HCT116 (cell line): Measurements from ENCODE around the gene SAMD4A. TPM values are rescaled to one million over a fixed set of nuclear protein-coding genes. Genes with fewer than 3 reads are reported as not detected.

Experiments
- ATAC-seq: fragments of 200-7000 bp; cut with Tn5 transposase; 2 replicates; pipeline ENCODE4 v1.9.1; 2020; ENCODE audit warnings: mild to moderate bottlenecking, moderate library complexity
- BruUV-seq: library from RNA; stranded (reverse); fragments of 400-500 nt; replicated peaks from 2 replicates; lab custom pipeline; 2021; lab: Mats Ljungman, UMichigan
- CTCF ChIA-PET: fragments of 300-600 bp; sonication (Branson Sonifier 250); formaldehyde crosslinking; loops from one replicate; lab custom pipeline; 2021; ENCODE audit warnings: antibody characterized with exemption; lab: Charles Lee
- POLR2A ChIA-PET: fragments of 300-600, 350-600 bp; sonication (Branson Sonifier 250); formaldehyde crosslinking; loops from one replicate; lab custom pipeline; 2021; ENCODE audit warnings: antibody characterized with exemption; lab: Charles Lee
- RAD21 ChIA-PET, 2 experiments: fragments of 300-600 bp; sonication (Branson Sonifier 250); formaldehyde crosslinking; loops; one replicate each; lab custom pipeline; 2023; ENCODE audit warnings: low total read pairs in 2 of 2; ENCODE audit not compliant: uncharacterized antibody in 2 of 2, unreplicated experiment in 2 of 2, low non-redundant PET in 1 of 2; lab: Charles Lee
- DNase-seq: peaks from one replicate; pipeline ENCODE4 v3.0.0-alpha.2; 2010; ENCODE audit warnings: low read depth, low spot score
- H2AFZ ChIP-seq: fragments of 200-600 bp; shearing (Covaris generic), sonication (generic); 2 replicates; pipeline ENCODE4 v1.6.1; 2017; ENCODE audit warnings: low read depth, mixed run types, mixed read lengths, antibody characterized with exemption, low read length; ENCODE audit not compliant: poor library complexity, severe bottlenecking
- H3K27ac ChIP-seq: 2 replicates; pipeline ENCODE4 v1.5.1; 2012; ENCODE audit warnings: low read depth, low read length
- H3K27me3 ChIP-seq: fragments of 200-600 bp; sonication (generic); 2 replicates; pipeline ENCODE4 v1.6.1; 2016; ENCODE audit warnings: mixed run types, low read length, mixed read lengths; ENCODE audit not compliant: insufficient read depth
- H3K36me3 ChIP-seq, 2 experiments: fragments of 200-500 bp in 1 of 2; fragments of 200-600 bp in 1 of 2; sonication (Bioruptor generic) in 1 of 2; sonication (generic) in 1 of 2; 2 replicates each; pipeline versions ENCODE4 v1.5.1 to v1.6.1; 2014 to 2016; ENCODE audit warnings: low read length in 2 of 2, inconsistent platforms in 1 of 2, mixed read lengths in 1 of 2, mixed run types in 1 of 2; ENCODE audit not compliant: insufficient read depth in 2 of 2, control insufficient read depth in 1 of 2
- H3K4me1 ChIP-seq, 2 experiments: fragments of 200-600 bp in 1 of 2; sonication (generic) in 1 of 2; 2 replicates each; pipeline versions ENCODE4 v1.5.1 to v1.6.1; 2012 to 2017; ENCODE audit warnings: low read length in 2 of 2, inconsistent platforms in 1 of 2, mild to moderate bottlenecking in 1 of 2, mixed read lengths in 1 of 2, mixed run types in 1 of 2, moderate library complexity in 1 of 2; ENCODE audit not compliant: insufficient read depth in 2 of 2, control insufficient read depth in 1 of 2
- H3K4me2 ChIP-seq: fragments of 200-600 bp; sonication (generic); 2 replicates; pipeline ENCODE4 v1.6.1; 2017; ENCODE audit warnings: mixed run types, low read length, mixed read lengths
- H3K4me3 ChIP-seq, 2 experiments: fragments of 200-600 bp in 1 of 2; sonication (generic) in 1 of 2; replicated peaks in 1 of 2; 2 replicates each; pipeline ENCODE4 v1.5.1; 2011 to 2016; ENCODE audit warnings: low read length in 2 of 2, control low read depth in 1 of 2, low read depth in 1 of 2, mild to moderate bottlenecking in 1 of 2, mixed read lengths in 1 of 2, mixed run types in 1 of 2
- H3K79me2 ChIP-seq: fragments of 200-600 bp; sonication (generic); 2 replicates; pipeline ENCODE4 v1.6.1; 2017; ENCODE audit warnings: mild to moderate bottlenecking, mixed run types, low read length, moderate library complexity, mixed read lengths; ENCODE audit not compliant: insufficient read depth
- H3K9ac ChIP-seq: fragments of 200-600 bp; sonication (generic); 2 replicates; pipeline ENCODE4 v1.6.1; 2016; ENCODE audit warnings: low read length, mixed read lengths
- H3K9me2 ChIP-seq: fragments of 200-600 bp; sonication (generic), shearing (Covaris generic); 2 replicates; pipeline ENCODE4 v1.6.1; 2017; ENCODE audit warnings: mixed run types, mild to moderate bottlenecking, moderate library complexity; ENCODE audit not compliant: insufficient read depth
- H3K9me3 ChIP-seq, 2 experiments: fragments of 200-500 bp in 1 of 2; fragments of 200-600 bp in 1 of 2; sonication (Bioruptor generic) in 1 of 2; sonication (generic) in 1 of 2; 2 replicates each; pipeline ENCODE4 v1.6.1; 2014 to 2017; ENCODE audit warnings: low read length in 2 of 2, mixed read lengths in 2 of 2, inconsistent platforms in 1 of 2, low read depth in 1 of 2, mild to moderate bottlenecking in 1 of 2, mixed run types in 1 of 2, moderate library complexity in 1 of 2; ENCODE audit not compliant: control insufficient read depth in 1 of 2, insufficient read depth in 1 of 2
- H4K20me1 ChIP-seq: fragments of 200-600 bp; sonication (generic), shearing (Covaris generic); 2 replicates; pipeline ENCODE4 v1.6.1; 2017; ENCODE audit warnings: mixed run types, mild to moderate bottlenecking, moderate library complexity; ENCODE audit not compliant: insufficient read depth
- CBX3 ChIP-seq: IDR thresholded peaks from 2 replicates; pipeline ENCODE4 v1.6.1; 2012; ENCODE audit warnings: low read depth
- CEBPB ChIP-seq: IDR thresholded peaks from 2 replicates; pipeline ENCODE4 v1.6.1; 2012; ENCODE audit warnings: low read depth
- EGR1 ChIP-seq: IDR thresholded peaks from 2 replicates; pipeline ENCODE4 v1.6.1; 2012; ENCODE audit warnings: low read depth
- ELF1 ChIP-seq: IDR thresholded peaks from 2 replicates; pipeline ENCODE4 v1.6.1; 2012; ENCODE audit warnings: low read depth, borderline replicate concordance
- EZH2 ChIP-seq: fragments of 200-600 bp; sonication (generic); IDR thresholded peaks from 2 replicates; pipeline ENCODE4 v1.6.1; 2017; ENCODE audit warnings: antibody characterized with exemption, mixed run types
- FOSL1 ChIP-seq: IDR thresholded peaks from 2 replicates; pipeline ENCODE4 v1.6.1; 2012; ENCODE audit warnings: low read depth
- RAD21 ChIP-seq: IDR thresholded peaks from 2 replicates; pipeline ENCODE4 v1.6.1; 2012; ENCODE audit warnings: low read depth, mild to moderate bottlenecking
- SP1 ChIP-seq: IDR thresholded peaks from 2 replicates; pipeline ENCODE4 v1.6.1; 2012; ENCODE audit warnings: low read depth
- YY1 ChIP-seq: IDR thresholded peaks from 2 replicates; pipeline ENCODE4 v1.6.1; 2011; ENCODE audit warnings: low read length, low read depth, moderate library complexity, mild to moderate bottlenecking; ENCODE audit not compliant: insufficient replicate concordance; ENCODE audit errors: extremely low read depth
- ZFX ChIP-seq: fragments of 450-650 bp; IDR thresholded peaks from 2 replicates; pipeline ENCODE4 v1.6.1; 2017
- intact Hi-C: fragments of 100-400 bp; cut with micrococcal nuclease; formaldehyde crosslinking; loops from 2 replicates; pipeline ENCODE4 v1.10.0; 2022
- total RNA-seq: library from RNA; stranded (reverse); gene quantifications from one replicate; pipeline ENCODE4 v1.2.1, GENCODE V29; 2021; ENCODE audit not compliant: unreplicated experiment
- TF ChIP-seq, protein P1 (sequence below): IDR thresholded peaks from 2 replicates; pipeline ENCODE4 v1.6.1; 2012
- TF ChIP-seq, protein P2 (sequence below), 3 experiments: fragments of 200-600 bp in 1 of 3; sonication (generic) in 1 of 3; IDR thresholded peaks in 2 of 3; conservative IDR thresholded peaks in 1 of 3; 2 replicates each; pipeline ENCODE4 v1.5.1; 2012 to 2017; ENCODE audit warnings: low read depth in 2 of 3, low read length in 2 of 3, antibody characterized with exemption in 1 of 3, borderline replicate concordance in 1 of 3, control low read depth in 1 of 3, mild to moderate bottlenecking in 1 of 3, mixed read lengths in 1 of 3, mixed run types in 1 of 3, moderate library complexity in 1 of 3; ENCODE audit not compliant: insufficient read depth in 1 of 3
- TF ChIP-seq, protein P3 (sequence below): IDR thresholded peaks from 2 replicates; pipeline ENCODE4 v1.6.1; 2012; ENCODE audit warnings: low read depth
- TF ChIP-seq, protein P4 (sequence below): IDR thresholded peaks from 2 replicates; pipeline ENCODE4 v1.6.1; 2012

The SAMD4A gene
- total RNA-seq, 1 experiment from 2014 or later = 9.0 TPM

DNA sequence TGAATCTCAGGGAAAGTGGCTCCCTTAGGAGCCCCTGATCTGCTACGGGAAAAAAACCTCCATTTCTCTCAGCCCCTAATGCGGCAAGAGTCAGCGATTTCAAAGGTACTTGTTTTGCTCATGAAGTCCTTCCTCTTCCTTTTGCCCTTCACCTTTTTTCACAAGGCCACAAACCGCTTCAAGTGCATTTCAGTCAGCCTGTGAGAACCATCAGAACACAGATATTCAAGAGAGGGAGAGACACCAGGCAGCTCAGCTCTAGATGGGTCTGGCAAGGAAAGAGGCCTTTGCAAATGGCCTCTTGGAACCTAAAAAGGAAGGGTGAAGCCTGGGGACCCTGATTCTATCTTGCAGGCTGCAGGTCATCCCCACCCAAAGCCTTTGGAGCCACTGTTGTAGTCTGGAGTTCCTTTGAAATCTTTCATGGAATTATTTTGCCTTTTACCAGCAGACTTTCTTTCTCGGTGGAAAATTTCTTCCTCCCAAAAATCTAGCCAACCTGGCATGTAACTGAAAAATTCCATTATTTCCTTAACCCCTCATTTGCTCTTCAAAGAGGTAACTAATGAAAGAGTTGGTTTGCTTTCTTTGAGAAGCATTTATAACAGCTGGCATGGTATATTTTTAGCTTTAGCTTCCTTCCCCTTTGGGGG lies 145.0 kb downstream of the SAMD4A start:
- H4K20me1 ChIP-seq = no peaks in the 10 kb centered on the region
- no peak overlapping the region for H3K4me3 ChIP-seq
- no peaks in the 10 kb centered on the region for H3K36me3 ChIP-seq
- TF ChIP-seq EGR1 = no peak
- RAD21 ChIA-PET = no interaction called here
- CTCF ChIA-PET = no interaction called here
- no peaks in the 10 kb centered on the region for H3K27me3 ChIP-seq
- ATAC-seq (no peak), DNase-seq (no peak)
- H3K9me2 ChIP-seq = no peaks in the 10 kb centered on the region
- intact Hi-C loops = no loop called here
- H3K9me3 ChIP-seq = no peaks in the 10 kb centered on the region
- no TSS peak for BruUV-seq
- no peak overlapping the region for H3K27ac ChIP-seq
- no peaks in the 10 kb centered on the region for H3K79me2 ChIP-seq
- POLR2A ChIA-PET = no interaction called here
- H3K9ac ChIP-seq = no peak overlapping the region
- no peak overlapping the region for H2AFZ ChIP-seq
- H3K4me1 ChIP-seq = peaks cover 0 to 5% of the 10 kb centered on the region in 2 experiments; a peak in 2 of 4 replicates
- no peak overlapping the region for H3K4me2 ChIP-seq

DNA sequence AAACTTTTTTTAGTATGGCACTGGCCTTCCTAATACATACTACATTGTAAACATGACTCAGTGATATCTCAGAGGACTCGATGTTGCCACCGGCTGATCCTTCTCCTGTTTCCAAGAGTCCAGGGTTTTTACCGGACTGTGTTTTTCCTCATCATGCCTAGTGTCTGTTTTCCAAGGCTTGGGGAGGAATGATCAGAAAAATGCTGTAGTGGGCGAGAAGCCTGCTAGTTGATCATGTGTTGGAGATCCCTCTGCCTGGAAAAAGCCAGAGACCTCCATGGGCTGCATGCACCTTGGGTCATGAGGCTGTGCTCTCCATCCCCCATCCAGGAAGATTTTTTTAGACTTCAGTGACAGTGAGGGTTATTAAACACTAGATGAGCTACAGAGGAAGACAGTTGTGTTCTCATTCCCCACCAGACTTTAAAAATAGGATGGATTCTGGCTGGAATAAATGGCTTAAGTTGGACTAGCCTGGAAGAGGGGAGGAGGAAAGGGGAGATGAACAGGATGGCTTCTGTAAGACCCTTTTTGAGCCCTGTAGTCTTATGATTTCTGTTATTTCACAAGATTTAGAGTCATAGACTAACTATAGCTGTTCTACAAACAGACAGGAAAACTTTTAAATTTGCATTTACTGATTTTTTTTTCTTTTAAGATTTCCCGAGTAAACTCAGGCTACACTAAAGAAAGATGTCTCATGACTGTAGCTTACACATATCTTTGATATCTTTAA lies 145.7 kb downstream of the SAMD4A start:
- Histone ChIP-seq H3K27ac (no peak overlapping the region), H2AFZ (no peak overlapping the region), H3K4me2 (no peak overlapping the region), H3K27me3 (no peaks in the 10 kb centered on the region), H3K4me3 (no peak overlapping the region), H3K9ac (no peak overlapping the region), H3K9me2 (no peaks in the 10 kb centered on the region), H3K4me1 (peaks cover 0 to 5% of the 10 kb centered on the region in 2 experiments; a peak in 2 of 4 replicates), H4K20me1 (no peaks in the 10 kb centered on the region), H3K79me2 (no peaks in the 10 kb centered on the region), H3K36me3 (no peaks in the 10 kb centered on the region), H3K9me3 (no peaks in the 10 kb centered on the region)
- ATAC-seq = no peak
- ChIA-PET POLR2A (no interaction called here), RAD21 (no interaction called here), CTCF (no interaction called here)
- intact Hi-C loops = no loop called here
- BruUV-seq = no TSS peak
- no peak for DNase-seq
- no peak for TF ChIP-seq CEBPB
- no peak for TF ChIP-seq EGR1
- no peak for TF ChIP-seq EZH2
- no peak for TF ChIP-seq YY1
- no peak for TF ChIP-seq FOSL1
- no peak for TF ChIP-seq SP1
- TF ChIP-seq ZFX = no peak
- TF ChIP-seq, protein P1, sequence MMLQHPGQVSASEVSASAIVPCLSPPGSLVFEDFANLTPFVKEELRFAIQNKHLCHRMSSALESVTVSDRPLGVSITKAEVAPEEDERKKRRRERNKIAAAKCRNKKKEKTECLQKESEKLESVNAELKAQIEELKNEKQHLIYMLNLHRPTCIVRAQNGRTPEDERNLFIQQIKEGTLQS = no peak
- TF ChIP-seq RAD21 = no peak
- no peak for TF ChIP-seq CBX3
- TF ChIP-seq, protein P2, sequence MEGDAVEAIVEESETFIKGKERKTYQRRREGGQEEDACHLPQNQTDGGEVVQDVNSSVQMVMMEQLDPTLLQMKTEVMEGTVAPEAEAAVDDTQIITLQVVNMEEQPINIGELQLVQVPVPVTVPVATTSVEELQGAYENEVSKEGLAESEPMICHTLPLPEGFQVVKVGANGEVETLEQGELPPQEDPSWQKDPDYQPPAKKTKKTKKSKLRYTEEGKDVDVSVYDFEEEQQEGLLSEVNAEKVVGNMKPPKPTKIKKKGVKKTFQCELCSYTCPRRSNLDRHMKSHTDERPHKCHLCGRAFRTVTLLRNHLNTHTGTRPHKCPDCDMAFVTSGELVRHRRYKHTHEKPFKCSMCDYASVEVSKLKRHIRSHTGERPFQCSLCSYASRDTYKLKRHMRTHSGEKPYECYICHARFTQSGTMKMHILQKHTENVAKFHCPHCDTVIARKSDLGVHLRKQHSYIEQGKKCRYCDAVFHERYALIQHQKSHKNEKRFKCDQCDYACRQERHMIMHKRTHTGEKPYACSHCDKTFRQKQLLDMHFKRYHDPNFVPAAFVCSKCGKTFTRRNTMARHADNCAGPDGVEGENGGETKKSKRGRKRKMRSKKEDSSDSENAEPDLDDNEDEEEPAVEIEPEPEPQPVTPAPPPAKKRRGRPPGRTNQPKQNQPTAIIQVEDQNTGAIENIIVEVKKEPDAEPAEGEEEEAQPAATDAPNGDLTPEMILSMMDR (IDR thresholded peaks at IDR 0.05 in 2 of 3, conservative IDR thresholded peaks at IDR 0.05 in 1 of 3; ENCODE audit: borderline replicate concordance in 1 of 3, insufficient read depth in 1 of 3, low read depth in 2 of 3, low read length in 2 of 3) = no peak
- TF ChIP-seq, protein P3, sequence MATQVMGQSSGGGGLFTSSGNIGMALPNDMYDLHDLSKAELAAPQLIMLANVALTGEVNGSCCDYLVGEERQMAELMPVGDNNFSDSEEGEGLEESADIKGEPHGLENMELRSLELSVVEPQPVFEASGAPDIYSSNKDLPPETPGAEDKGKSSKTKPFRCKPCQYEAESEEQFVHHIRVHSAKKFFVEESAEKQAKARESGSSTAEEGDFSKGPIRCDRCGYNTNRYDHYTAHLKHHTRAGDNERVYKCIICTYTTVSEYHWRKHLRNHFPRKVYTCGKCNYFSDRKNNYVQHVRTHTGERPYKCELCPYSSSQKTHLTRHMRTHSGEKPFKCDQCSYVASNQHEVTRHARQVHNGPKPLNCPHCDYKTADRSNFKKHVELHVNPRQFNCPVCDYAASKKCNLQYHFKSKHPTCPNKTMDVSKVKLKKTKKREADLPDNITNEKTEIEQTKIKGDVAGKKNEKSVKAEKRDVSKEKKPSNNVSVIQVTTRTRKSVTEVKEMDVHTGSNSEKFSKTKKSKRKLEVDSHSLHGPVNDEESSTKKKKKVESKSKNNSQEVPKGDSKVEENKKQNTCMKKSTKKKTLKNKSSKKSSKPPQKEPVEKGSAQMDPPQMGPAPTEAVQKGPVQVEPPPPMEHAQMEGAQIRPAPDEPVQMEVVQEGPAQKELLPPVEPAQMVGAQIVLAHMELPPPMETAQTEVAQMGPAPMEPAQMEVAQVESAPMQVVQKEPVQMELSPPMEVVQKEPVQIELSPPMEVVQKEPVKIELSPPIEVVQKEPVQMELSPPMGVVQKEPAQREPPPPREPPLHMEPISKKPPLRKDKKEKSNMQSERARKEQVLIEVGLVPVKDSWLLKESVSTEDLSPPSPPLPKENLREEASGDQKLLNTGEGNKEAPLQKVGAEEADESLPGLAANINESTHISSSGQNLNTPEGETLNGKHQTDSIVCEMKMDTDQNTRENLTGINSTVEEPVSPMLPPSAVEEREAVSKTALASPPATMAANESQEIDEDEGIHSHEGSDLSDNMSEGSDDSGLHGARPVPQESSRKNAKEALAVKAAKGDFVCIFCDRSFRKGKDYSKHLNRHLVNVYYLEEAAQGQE = no peak
- TF ChIP-seq, protein P4, sequence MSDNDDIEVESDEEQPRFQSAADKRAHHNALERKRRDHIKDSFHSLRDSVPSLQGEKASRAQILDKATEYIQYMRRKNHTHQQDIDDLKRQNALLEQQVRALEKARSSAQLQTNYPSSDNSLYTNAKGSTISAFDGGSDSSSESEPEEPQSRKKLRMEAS = no peak
- no peak for TF ChIP-seq ELF1
